ENCODE results near the gene CCDC172. TPM values are rescaled to one million over a fixed set of nuclear protein-coding genes. Genes with fewer than 3 reads are reported as not detected.

The CCDC172 gene
- total RNA-seq, 4 donors from 2014 or later, result not detected

DNA sequence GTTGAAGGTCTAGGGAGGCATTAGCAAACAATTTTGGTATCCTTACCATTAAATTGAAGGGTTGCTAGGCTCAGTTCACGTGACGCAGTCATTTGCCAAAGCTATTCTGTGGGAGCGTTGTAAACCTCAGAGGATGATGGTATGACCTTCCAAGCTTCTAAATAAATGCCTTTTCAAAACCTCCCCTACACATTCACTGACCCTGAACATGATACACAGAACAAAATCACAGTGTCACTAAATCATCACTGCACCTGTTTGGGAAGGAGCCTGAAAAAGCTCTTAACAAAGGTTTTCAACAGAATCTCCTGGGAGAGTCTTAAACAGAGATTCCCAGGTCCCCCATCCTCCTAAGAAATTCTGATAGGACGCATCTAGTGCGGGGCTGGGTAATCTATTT is 13.2 kb upstream of the CCDC172 start:
- intact Hi-C loops (cut with DNase I), result no loop called here
- H3K4me1 ChIP-seq, result no peaks in the 10 kb centered on the region
- TF ChIP-seq, protein P1, sequence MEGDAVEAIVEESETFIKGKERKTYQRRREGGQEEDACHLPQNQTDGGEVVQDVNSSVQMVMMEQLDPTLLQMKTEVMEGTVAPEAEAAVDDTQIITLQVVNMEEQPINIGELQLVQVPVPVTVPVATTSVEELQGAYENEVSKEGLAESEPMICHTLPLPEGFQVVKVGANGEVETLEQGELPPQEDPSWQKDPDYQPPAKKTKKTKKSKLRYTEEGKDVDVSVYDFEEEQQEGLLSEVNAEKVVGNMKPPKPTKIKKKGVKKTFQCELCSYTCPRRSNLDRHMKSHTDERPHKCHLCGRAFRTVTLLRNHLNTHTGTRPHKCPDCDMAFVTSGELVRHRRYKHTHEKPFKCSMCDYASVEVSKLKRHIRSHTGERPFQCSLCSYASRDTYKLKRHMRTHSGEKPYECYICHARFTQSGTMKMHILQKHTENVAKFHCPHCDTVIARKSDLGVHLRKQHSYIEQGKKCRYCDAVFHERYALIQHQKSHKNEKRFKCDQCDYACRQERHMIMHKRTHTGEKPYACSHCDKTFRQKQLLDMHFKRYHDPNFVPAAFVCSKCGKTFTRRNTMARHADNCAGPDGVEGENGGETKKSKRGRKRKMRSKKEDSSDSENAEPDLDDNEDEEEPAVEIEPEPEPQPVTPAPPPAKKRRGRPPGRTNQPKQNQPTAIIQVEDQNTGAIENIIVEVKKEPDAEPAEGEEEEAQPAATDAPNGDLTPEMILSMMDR (IDR thresholded peaks at IDR 0.05), result no peak
- TF ChIP-seq POLR2A (IDR thresholded peaks at IDR 0.05), result no peak
- H3K9me3 ChIP-seq, result no peaks in the 10 kb centered on the region
- WGBS, 2 donors, result 71 to 83% methylated on average over 5 of the region's 5 CpGs
- H3K36me3 ChIP-seq, result no peaks in the 10 kb centered on the region
- no peak for DNase-seq
- H3K27me3 ChIP-seq, result no peaks in the 10 kb centered on the region
- H3K27ac ChIP-seq, result no peak overlapping the region
- H3K4me3 ChIP-seq, result no peak overlapping the region

DNA sequence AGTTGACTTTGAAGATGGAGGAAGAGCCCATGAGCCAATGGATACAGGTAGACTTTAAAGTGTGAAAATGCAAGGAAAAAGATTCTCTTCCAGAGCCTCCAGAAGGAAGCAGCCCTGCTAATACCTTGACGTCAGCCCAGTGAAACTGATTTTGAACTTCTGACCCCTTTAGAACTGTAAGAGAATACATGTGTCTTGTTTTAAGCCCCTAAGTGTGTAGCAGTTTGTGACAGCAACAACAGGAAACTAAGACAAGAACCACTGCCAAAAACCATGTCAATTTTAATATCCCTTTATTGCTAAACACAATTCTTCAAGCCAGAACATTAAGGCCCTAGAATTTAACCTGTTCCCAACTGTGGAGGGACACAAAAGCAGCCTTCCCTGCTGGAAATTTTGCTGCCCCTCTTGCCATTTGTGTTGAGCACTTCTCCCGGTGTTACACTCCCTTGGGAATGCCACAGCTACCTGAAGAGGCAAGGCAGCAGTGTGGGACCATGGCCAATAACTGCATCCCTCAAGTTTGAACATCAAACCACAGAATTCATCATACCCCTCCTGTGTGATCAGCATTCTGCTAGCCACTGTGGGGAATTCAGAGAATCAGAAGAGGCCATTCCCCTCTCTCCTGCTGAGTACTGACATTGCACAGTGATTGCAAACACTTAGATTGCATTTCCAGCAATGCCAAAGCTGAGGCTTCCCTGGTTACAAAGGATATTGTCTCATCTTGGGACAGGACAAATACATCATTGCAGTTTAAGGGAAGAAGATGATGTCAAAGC is 12.3 kb upstream of the CCDC172 start:
- WGBS, 2 donors, result 58 to 68% methylated on average over 2 of the region's 2 CpGs
- H3K27ac ChIP-seq, result no peak overlapping the region
- intact Hi-C loops (cut with DNase I), result no loop called here

DNA sequence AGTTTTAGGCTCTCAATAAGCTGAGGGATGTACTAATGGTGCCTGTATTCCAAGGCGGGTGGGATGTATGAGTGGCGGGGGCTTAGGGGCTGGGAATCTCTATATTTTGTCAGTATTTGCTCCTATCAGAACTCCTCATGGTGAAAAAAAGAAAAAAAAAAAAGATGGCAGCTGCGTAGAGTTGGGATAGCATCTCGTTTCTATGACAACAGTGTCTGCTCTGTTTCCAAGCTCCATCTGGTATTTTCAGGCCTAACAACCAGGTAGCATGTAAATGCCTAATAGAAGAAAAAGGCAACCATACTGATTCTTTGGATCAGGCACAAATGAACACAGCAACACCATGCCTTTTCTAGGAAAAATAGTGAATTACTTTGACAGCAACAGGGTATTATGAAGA is 11.7 kb upstream of the CCDC172 start:
- intact Hi-C loops (cut with DNase I), result no loop called here
- Histone ChIP-seq H3K9me3 (no peaks in the 10 kb centered on the region), H3K4me3 (no peak overlapping the region), H3K27ac (no peak overlapping the region), H3K27me3 (no peaks in the 10 kb centered on the region), H3K4me1 (no peaks in the 10 kb centered on the region), H3K36me3 (no peaks in the 10 kb centered on the region)
- DNase-seq, result no peak
- 65 to 72% methylated on average over 4 of the region's 4 CpGs for WGBS, 2 donors
- TF ChIP-seq, protein P1 (IDR thresholded peaks at IDR 0.05), result no peak
- TF ChIP-seq POLR2A (IDR thresholded peaks at IDR 0.05), result no peak

More for the DNA sequence above, 12.3 kb upstream of the CCDC172 start:
- Histone ChIP-seq H3K27me3 (no peaks in the 10 kb centered on the region), H3K9me3 (no peaks in the 10 kb centered on the region), H3K36me3 (no peaks in the 10 kb centered on the region), H3K4me3 (no peak overlapping the region), H3K4me1 (no peaks in the 10 kb centered on the region)
- no peak for DNase-seq
- TF ChIP-seq POLR2A (IDR thresholded peaks at IDR 0.05), result no peak
- TF ChIP-seq, protein P1 (IDR thresholded peaks at IDR 0.05), result no peak

DNA sequence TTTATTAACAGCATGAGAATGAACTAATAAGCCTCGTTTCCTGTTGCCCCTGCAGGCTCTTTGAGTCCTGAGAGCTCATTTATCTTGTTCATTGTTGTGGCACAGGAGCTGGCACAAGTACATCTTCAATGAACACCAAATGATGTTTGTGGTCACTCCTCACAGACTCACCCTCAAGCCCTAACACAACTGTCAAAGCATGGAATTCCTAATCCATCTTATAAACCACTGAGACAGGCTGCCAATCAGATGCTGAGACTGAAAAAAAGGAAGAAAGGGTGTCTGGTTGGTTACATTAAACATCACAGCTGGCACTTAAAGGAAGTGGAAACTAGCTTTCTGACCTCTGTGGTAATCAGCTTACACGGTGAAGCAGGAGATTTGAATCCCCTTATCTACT is 7.7 kb upstream of the CCDC172 start:
- Histone ChIP-seq H3K9me3 (no peaks in the 10 kb centered on the region), H3K36me3 (no peaks in the 10 kb centered on the region), H3K27ac (no peak overlapping the region), H3K4me3 (no peak overlapping the region), H3K27me3 (no peaks in the 10 kb centered on the region), H3K4me1 (no peaks in the 10 kb centered on the region)
- DNase-seq, result no peak
- no peak for TF ChIP-seq POLR2A (IDR thresholded peaks at IDR 0.05)
- TF ChIP-seq, protein P1 (IDR thresholded peaks at IDR 0.05), result no peak
- intact Hi-C loops (cut with DNase I), result no loop called here
- WGBS, 2 donors, result 21 to 23% methylated on average over 2 of the region's 2 CpGs

DNA sequence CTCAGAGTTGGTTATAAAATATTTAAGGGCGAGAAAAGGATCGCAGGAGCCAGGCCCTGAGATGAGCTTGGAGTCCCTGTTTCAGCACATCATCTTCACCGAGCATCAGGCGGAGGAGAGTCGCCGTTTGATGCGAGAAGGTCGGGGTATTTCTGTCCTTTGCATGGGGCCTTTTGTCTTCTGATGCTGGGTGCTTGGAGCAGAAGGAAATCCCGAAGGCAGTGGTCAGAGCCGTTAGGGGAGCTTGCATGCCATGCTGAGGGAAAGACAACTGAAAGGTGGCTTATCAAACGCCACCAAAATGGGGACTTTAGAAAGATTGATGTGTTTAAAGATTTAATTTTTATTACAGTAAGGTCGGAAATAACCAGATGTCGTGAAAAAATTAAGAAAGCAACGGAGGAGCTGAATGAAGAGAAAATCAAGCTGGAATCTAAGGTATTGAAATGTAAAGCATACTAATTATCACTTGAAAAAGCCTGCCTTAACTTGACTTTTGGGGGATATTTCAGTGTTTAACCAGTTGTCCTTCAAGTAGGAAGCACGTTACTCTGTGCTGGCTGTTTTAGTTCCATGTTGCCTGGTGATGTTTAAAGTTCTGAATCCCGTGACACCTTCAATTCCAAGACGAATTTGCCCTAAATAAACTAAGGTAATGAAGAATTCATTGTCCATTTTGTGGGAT is 845 bp downstream of the CCDC172 start:
- Histone ChIP-seq H3K4me1 (no peaks in the 10 kb centered on the region), H3K4me3 (no peak overlapping the region), H3K9me3 (no peaks in the 10 kb centered on the region), H3K27me3 (peaks cover 0 to 4% (median 0%) of the 10 kb centered on the region in 4 donors), H3K27ac (no peak overlapping the region), H3K36me3 (no peaks in the 10 kb centered on the region)
- TF ChIP-seq, protein P1 (IDR thresholded peaks at IDR 0.05), result no peak
- no peak for TF ChIP-seq POLR2A (IDR thresholded peaks at IDR 0.05)
- WGBS, 2 donors, result 41 to 43% methylated on average over 16 to 17 of the region's 17 CpGs
- DNase-seq, result no peak
- intact Hi-C loops (cut with DNase I), result no loop called here

Measured in esophagus squamous epithelium (tissue), 5 donors.